ENCODE measurements around the gene UBE2O.

DNA sequence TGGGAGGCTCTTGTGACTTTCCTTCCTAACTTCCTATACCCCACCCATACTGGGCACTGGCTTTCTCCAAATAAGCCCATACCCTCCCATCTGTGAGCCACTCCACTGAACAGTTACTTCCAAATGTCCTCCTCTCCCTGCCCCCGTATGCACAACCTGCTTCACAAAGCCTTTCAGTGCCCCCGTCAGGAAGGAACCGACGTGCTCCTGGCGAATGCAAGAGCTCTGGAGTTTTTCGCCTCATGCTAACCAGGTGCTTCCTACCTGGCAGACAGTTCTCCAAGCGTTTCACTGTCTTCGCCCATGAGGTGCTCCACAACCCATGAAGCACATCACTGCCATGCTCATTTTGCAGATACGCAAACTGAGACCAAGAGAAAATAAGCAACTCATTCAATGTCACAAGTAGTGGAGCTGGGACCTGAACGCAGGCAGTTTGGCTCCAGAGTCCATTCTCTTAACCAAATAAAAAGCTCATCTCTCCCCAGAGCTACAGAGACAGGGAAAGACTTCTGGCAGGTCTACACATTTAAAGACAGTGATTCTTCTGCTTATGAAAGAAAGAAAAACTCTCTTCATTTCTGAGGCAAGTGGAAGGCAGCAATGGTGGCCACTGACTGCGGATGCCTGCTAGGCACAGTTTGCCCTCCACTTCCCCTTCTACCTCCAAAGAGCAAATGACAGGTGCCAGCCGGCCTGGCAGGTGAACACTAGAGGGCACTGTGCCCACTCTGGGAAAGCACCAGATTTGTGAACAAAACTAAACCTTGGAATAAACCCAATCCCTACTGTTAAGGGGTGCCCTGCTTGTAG is 44.7 kb downstream of the UBE2O start:
- no peak for TF ChIP-seq POLR2A (IDR thresholded peaks at IDR 0.05)
- TF ChIP-seq, protein P1, sequence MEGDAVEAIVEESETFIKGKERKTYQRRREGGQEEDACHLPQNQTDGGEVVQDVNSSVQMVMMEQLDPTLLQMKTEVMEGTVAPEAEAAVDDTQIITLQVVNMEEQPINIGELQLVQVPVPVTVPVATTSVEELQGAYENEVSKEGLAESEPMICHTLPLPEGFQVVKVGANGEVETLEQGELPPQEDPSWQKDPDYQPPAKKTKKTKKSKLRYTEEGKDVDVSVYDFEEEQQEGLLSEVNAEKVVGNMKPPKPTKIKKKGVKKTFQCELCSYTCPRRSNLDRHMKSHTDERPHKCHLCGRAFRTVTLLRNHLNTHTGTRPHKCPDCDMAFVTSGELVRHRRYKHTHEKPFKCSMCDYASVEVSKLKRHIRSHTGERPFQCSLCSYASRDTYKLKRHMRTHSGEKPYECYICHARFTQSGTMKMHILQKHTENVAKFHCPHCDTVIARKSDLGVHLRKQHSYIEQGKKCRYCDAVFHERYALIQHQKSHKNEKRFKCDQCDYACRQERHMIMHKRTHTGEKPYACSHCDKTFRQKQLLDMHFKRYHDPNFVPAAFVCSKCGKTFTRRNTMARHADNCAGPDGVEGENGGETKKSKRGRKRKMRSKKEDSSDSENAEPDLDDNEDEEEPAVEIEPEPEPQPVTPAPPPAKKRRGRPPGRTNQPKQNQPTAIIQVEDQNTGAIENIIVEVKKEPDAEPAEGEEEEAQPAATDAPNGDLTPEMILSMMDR (IDR thresholded peaks at IDR 0.05 in 8 of 11, conservative IDR thresholded peaks at IDR 0.05 in 3 of 11) = peak; percentile 59 to 95 (median 82)

Data from spleen (tissue), 7 donors.